Glomerular endothelial cell (primary cell): ENCODE measurements around the gene EID1. TPM values are rescaled to one million over a fixed set of nuclear protein-coding genes. Genes with fewer than 3 reads are reported as not detected.

ENCODE experiments used
- DNase-seq: peaks from one replicate; pipeline ENCODE4 v3.0.0-alpha.2; 2011; ENCODE audit warnings: low read depth, low spot score; ENCODE audit errors: extremely low read depth
- total RNA-seq: library from RNA; depleted of rRNA; stranded (reverse); fragments of >200 nt; gene quantifications from 2 replicates; pipeline ENCODE4 v1.2.3, GENCODE V29; 2015

EID1 gene
- total RNA-seq, 1 donor from 2014 or later: 272 TPM

- DNase-seq: no peak
These were observed 9.4 kb upstream of the EID1 start for GRCh38 chr15:48868536-48868935.

GRCh38 chr15:48869966-48870365 is 8.0 kb upstream of the EID1 start:
- DNase-seq: no peak

DNA sequence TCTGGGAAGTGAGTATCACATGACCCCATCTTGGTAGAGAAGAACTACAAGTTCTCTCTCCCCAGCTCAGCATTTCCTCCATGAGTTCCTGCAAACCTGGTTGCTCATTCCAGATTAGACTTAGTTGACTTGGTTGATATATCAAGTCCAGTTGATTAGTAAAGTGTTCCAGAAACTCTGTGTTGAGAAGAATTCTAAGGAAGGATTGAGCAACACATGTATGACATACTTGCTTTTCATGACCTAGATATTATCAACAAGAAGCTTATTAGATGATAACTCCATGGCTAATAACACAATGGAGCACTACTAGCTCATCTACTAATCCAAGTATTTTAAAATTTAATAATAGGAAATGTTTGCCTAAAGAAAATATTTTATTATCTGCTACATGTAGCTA is 6.4 kb upstream of the EID1 start:
- no peak for DNase-seq

DNA sequence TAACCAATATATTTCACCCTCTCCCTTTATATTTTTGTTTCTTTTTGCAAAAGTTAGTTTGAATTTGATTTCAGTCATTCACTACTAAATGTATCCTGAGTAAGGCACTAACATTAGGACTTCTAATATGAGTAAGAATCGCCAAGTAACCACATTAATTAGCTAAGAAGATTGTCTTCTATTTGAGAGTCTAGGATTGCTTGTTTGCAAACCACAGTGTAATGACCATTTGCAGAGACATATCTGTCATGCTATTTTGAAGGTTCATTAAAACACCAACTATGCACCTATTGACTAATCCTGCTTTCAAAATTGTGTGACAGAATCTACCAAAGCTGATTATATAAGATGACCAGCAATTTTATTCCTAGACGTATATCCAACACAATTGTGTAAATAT is 5.3 kb upstream of the EID1 start:
- DNase-seq: no peak

GRCh38 chr15:48875241-48875960 is 2.5 kb upstream of the EID1 start:
- no peak for DNase-seq

DNA sequence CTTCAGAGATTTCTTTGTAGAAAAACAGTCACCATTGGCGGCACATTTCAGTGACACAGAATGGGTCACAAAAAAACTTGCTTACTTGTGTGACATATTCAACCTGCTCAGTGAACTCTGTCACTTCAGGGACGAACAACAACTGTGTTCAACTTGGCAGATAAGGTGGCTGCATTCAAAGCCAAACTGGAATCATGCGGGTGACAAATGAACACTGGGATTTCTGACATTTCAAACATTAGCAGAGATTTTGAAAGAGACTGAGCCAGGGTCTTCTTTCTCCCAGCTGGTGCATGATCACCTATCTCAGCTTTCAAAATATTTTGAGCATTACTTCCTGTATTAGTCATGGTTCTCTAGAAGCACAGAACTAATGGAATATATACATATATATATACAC is 1.9 kb upstream of the EID1 start:
- no peak for DNase-seq

GRCh38 chr15:48880070-48880634 is 2.2 kb downstream of the EID1 start:
- no peak for DNase-seq

DNA sequence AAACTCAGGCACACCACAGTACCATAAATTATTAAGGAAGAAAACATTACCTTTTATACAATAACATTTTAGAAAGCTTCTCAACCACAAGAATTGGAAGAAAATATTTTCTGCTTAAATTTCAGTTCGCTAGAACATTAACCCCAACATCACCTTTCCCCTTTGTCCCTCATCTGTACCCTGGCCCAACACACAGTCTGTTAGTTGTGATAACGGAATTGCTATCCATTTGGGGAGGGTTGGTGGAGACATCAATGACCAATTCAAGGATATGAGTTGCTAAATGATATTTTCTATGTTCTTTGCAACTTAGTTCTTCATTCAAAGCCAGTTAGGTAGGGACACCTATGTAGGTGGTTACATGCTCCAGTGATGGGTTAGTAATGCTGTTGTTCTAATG is 5.8 kb downstream of the EID1 start:
- no peak for DNase-seq

GRCh38 chr15:48887144-48887543 is 9.2 kb downstream of the EID1 start:
- DNase-seq: no peak

DNA sequence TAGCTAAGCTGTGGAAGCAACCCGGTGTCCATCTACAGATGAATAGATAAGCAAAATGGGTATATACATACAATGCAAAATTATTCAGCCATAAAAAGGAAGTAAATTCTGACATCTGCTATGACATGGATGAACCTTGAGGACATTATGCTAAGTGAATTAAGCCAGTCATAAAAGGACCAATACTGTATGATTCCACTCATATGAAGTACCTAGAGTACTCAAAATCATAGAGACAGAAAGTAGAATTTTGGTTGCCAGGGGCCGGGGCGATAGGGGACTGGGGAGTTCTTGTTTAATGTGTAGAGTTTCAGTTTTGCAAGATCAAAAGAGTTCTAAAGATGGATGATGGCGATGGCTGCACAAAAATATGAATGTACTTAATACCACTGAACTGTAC is 10.3 kb downstream of the EID1 start:
- DNase-seq: no peak

DNA sequence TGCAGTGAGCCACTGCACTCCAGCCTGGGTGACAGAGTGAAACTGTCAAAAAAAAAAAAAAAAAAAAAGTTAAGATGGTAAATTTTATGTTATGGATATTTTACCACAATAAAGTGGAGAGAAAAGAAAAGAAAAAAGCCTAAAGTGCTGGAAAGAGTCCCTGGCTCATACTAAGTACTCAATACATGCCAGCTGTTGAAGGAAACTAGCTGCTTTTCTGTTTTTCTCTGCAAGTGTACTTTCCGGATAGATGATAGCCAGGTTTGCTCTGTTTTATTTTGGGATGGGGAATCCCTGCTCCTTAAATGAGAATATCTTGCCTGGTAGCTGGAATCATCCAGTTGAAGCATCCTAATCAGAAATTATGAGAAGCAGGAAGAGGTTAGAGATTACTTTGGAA is 10.9 kb downstream of the EID1 start:
- no peak for DNase-seq

DNA sequence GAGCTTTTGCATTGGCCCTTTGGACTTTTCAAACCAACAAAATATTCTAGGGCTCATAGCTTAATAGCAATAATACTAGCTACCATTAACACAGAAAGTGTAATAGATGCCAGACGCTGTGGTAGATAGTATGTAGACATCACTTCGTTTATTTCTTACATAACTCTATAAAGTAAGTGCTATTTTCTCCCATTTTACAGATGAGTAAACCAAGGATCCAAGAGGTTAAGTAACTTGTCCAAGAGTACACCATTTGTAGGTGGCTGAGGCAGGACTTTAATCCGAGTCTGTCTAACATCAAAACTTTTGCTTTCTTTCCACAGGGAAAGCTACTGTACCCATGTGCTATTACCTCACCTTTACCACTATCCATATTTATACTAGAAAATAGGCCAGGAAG is 12.0 kb downstream of the EID1 start:
- DNase-seq: no peak

- no peak for DNase-seq
These were observed 12.5 kb downstream of the EID1 start for GRCh38 chr15:48890375-48890972.

DNA sequence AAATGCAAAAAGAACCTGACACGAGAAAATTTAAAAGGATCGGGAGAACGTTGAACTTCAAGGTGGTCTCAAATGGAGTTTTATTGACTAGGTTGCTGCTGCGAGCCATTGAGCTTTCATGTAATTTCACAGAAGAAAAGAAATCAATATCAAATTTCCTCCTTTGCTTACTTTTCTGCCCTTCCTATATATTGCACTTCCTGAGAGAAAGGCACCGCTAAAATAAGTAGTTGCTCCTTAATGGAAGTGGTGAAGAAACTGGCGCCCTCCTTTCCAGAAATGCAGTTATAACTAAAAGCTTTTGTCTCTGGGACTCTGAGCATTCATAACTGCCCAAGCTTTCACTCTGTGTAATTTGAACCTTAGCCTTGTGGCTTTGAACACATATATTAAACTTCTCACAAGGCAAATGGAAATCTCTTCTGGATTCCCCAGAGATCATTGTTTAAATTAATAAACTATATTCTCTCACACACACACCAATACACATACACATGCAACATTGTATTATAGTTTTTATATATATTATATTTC is 13.4 kb downstream of the EID1 start:
- no peak for DNase-seq

DNA sequence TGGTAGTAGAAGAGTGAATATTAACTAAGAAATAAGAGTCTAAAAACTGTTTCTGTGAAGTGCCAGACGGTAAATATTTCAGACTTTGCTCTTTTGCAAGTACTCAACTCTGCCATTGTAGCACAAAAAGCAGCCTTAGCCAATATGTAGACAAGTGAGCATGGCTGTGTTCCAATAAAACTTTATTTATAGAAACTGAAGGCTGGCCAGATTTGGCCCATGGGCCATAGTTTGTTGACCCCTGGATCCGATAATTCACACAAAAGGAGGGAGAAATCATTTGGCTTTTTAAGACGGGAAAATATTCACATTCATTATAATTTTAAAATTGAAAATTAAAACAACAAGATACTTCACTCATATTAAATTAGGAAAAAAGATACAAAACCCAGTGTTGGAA is 15.4 kb downstream of the EID1 start:
- DNase-seq: no peak

DNA sequence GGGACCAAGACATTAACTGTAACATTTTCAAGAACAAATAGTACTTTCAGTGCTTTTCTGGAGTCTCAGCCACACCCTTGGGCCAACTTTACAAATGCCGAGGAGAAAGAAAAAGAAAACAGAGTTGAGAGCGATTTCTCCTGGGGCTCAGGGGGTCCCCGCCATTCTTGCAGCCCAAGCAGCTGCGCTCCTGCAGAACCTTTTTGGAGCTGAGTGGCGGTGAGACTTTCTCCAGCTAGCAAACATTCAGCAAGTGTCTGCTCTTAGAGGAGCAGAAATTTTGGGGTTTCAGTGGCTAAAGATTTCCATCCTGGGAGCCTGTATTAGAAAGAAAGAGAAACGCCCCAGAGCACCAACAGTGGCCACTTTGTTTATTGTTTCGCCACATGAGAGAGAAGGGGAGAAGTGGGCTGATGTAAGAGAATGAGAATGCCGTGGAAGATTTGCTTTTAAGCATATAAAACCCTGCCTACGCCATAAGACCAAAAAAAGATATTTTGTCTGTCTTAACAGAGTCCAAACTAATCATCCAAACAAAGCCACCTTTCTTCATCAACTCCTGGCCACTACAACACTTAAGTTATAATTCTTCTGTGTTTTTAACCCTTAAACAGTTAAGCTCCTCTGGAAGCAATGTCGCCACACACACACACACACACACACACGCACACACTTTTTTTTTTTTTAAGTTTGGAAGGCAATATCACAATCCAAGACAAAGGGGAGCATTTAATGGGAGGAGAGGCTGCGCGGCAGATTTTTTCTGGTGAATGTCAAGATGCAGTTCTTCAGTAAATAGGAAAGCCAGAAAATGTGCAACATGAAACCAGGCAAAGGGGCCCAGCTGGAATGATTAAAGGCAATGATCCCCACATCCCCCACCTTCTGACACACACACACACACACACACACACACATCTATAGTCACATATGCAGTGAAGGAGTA is 19.2 kb downstream of the EID1 start:
- no peak for DNase-seq

DNA sequence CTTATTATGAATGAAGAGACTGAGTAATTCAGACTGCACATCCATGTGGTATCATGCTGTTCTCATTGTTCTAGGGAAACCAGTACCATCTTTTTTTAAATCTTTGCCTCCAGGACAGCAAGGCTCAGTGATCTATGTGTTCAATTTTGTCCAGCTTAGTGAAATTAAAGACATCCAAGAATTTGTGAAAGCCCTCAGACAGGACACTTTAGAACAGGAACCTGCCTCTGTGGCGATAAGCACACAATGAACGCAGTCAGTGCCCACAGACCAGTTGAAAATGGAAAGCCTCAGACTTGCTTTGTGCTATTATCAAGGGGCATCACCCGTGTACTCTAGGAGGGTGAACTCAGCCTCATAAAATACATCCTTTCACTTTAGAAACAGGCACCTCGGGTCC is 20.1 kb downstream of the EID1 start:
- DNase-seq: no peak

DNA sequence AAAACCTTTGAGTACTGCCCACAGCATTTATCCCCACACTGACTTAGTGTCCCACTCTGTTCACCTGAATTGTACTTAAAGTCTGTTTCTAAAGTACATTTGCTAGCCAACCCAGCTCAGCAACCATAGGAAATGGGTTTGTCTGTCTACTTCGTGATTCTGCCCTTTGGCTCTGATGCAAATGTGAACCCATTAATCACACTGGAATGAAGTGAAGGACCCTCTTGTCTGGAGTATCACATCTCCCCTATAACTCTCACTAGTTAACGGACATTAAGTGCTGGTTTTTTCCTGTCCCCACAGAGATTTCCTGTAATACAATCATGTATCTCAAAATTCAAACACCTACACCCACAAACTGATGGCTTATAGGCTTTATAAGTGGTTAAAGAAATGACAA is 20.5 kb downstream of the EID1 start:
- DNase-seq: no peak

DNA sequence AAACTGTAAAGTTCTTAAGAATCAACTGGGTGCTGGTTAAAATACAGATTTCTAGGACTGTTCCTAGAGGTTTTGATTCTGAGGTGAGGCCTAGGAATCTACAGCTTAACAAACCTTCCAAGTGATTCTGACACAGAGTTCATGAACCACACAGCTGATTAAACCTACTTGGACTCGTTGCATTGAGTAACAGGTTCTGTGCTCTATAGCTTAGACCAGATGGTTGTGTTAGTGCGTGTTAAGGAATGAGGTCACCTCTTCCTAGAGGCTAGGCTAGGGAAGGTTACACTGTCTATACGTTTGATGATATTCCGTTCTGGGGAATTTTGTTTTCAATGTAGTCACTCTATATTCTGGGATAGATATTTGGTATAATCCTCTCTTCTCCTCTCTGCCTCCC is 21.9 kb downstream of the EID1 start:
- no peak for DNase-seq

- DNase-seq: no peak
These were observed 26.8 kb downstream of the EID1 start for GRCh38 chr15:48904758-48905157.

GRCh38 chr15:48905216-48905615 is 27.3 kb downstream of the EID1 start:
- no peak for DNase-seq
